Kidney capillary endothelial cell (primary cell): Measurements from ENCODE around the gene MAD1L1.
A peak's percentile ranks its signal among the peaks of the same experiment; 100 is the strongest.
"Not testable (repeated sequence)": the region's sequence is repeated elsewhere in the genome, so short reads cannot be mapped to it uniquely, and the experiment has no call there.

Source experiments
- DNase-seq: peaks from one replicate; pipeline ENCODE4 v3.0.0-alpha.2; 2018; ENCODE audit warnings: low spot score

Gene MAD1L1

DNA sequence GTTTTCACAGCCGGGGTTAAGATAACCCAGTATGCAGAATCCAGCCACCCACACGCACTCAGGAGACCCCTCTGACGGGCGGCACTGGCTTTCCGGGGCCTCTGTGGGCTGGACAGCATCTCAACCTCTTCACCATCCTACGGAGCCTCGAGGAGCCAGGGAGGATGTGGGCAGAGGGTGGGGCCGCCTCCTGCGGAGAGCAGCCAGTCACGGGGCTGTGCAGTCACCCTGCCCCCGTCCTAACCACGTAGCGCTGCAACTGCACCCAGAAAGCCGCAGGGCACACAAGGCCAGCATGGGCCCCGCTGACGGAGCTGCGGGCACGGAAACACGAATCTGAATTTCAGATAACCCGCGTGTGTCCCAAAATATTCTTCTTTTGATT, 292.4 kb downstream of the MAD1L1 start:
- no peak for DNase-seq

DNA sequence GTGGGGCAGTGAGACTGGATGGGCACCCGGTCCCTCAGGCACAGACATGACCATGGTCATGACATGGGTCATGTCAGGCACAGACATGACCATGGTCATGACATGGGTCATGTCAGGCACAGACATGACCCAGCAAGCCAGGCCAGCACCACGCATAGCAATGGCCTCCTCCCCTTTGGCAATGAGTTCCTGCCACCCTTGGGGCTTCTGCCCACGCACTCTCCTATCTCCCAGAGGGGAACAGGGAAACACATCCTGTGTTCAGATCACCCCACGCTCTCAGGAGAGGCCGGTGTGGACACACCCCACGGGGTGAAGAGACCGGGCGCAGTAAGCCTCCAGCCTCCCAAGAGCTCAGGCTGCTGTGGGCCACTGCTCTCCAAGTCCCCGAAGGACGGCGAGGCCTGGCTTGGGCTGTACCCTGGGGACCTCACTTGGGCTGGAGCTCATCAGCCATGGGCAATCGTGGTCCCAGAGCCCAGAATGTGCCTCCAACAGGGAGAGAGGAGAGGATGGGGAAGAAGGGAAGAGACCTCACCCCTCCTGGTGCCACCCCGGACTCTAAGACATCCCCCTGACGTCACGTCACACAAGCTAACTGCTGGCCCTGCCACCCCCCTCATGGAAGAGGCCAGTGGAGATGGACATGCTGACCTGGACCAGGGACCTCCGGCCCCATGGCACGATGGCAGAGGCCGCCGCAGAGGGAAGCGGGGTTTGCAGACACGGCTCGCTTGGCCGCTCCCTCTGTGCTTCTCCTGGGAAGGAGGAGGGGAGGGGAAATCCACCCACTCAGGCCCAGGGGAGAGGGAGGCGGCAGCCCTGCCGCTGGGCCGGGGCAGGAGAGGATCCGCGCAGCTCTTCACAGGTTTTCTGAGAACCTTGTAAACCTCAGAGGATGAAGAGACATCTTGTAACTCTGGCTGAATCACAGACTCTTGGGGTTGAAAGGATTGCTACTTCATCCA, 293.0 kb downstream of the MAD1L1 start:
- DNase-seq, result no peak

DNA sequence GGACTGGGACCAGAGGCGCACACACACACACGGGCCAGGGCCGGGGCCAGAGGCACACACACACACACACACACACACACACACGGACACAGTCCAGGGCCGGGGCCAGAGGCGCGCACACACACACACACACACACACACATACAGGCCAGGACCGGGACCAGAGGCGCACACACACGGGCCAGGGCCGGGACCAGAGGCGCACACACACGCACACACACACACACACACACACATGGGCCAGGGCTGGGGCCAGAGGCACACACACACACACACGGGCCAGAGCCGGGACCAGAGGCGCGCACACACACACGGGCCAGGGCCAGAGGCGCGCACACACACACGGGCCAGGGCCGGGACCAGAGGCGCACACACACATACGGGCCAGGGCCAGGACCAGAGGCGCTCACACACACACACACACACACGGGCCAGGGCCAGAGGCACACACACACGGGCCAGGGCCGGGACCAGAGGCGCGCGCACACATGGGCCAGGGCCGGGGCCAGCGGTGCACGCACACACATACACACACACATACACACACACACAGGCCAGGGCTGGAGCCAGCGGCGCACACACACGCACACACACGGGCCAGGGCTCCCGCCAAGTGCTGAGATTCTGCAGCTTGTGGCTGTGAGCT, 293.8 kb downstream of the MAD1L1 start:
- no peak for DNase-seq

DNA sequence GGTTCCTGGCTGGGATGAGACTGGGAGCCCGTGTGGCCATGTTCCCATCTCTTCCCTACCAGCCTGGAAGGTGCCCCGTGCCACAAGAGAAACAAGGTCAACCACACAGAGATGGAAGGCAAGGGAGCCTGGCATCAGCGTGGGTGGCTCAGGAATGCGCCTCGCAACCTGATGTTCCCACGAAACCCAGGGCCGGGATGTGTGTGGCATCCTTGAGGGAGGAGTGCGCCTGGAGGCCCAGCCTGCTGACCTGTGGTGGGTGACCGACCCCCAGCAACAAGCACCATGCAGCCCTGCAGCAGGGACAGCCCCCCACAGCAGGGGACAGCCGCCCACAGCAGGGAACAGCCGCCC, 295.5 kb downstream of the MAD1L1 start:
- no peak for DNase-seq

GRCh38 chr7:1936531-1937251, 296.1 kb downstream of the MAD1L1 start:
- no peak for DNase-seq

DNA sequence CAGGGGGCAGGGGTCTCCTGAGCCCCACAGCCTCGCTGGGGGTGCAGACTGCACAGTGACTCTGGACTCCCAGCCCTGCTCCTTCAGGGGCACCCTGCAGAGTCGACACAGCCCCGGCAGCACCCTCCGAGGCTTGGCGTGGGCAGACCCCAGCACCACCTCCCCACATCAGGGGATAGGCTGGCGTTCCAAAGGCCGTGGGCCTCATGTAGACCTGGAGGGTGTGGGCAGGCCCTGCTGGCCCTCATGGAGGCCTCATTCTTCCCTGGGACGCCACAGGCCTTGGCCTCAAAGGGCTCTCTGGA, 296.8 kb downstream of the MAD1L1 start:
- no peak for DNase-seq

- no peak for DNase-seq
Observed at GRCh38 chr7:1935176-1936005, 297.4 kb downstream of the MAD1L1 start.

- no peak for DNase-seq
Observed at GRCh38 chr7:1934756-1935155, 298.0 kb downstream of the MAD1L1 start.

DNA sequence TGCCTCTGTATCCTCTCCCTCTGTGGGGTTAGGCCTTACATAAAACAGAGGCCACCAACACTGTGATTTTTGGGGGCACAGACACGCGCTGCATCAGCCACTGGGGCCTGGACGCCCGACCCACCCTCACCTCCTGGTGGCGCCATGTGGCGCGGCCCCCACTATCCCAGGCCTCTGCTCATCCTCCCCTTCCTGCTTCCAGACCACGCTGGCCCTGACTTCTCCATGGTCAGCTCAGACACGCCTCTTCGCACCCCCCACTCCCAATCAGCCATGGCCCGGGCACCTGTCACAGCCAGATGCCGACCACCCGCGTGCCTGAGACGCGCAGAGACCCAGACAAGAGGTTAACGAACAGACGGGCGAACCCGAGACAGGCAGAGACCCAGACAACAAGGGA, 298.7 kb downstream of the MAD1L1 start:
- DNase-seq, result no peak

- DNase-seq, result no peak
Observed at GRCh38 chr7:1933066-1933750, 299.5 kb downstream of the MAD1L1 start.

- no peak for DNase-seq
Observed at GRCh38 chr7:1931951-1932270, 300.8 kb downstream of the MAD1L1 start.

DNA sequence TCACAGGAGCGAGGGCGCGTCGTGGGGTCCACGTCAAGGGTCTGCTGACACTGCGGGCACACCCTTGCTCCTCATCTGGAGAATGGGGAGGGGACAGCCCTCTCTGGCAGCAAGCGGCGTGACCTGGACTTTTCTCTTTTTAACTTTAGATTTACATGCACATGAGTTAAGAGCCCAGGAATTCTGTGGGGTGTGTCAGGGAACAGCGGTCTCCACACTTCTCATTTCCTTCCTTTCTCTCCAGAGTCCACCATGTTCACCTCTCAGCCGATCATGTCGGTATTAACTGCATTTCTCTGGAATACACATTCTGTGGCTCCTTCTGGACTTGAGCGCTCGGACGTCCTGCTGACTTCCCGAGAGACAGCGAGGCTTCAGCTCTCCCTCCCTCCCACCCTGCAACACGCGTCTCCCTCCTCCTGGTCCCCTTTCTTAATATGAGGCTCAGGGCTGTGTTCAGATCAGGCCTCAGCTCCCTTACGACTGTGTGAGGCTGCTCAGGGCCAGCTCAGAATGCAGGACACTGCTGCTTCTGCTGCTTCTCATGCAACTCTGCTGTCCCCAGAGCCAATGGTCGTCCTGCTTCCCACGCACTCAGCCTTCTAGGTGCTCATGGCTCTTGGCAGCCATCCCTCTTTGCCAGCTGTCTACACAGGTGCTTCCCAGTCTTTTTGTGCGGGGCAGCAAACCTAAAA, 301.3 kb downstream of the MAD1L1 start:
- DNase-seq, result peak; percentile 13

DNA sequence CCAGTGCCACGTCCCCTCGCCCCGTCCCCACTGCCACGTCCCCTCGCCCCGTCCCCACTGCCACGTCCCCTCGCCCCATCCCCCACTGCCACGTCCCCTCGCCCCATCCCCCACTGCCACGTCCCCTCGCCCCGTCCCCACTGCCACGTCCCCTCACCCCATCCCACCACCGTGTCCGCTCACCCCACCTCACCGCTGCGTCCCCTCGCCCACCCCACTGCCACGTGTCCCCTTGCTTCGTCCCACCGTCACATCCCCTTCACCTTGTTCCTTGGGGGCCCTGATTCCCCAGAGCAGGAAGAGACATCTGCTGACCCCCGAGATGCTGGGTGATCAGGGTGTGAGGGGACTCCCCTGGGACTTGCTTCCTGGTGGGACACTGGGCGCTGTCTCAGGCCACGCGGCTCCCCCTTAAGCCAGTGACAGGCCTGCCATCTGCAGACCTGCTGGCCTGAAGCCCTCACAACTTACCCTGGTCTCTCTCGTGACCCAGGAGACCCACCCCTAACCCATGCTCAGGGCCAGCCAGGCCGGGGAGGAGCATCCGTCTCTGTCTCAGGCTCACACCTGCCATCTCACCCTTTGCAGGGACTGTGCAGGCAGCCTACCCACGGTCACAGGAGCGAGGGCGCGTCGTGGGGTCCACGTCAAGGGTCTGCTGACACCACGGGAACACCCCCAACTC, 302.2 kb downstream of the MAD1L1 start:
- DNase-seq, result no peak

DNA sequence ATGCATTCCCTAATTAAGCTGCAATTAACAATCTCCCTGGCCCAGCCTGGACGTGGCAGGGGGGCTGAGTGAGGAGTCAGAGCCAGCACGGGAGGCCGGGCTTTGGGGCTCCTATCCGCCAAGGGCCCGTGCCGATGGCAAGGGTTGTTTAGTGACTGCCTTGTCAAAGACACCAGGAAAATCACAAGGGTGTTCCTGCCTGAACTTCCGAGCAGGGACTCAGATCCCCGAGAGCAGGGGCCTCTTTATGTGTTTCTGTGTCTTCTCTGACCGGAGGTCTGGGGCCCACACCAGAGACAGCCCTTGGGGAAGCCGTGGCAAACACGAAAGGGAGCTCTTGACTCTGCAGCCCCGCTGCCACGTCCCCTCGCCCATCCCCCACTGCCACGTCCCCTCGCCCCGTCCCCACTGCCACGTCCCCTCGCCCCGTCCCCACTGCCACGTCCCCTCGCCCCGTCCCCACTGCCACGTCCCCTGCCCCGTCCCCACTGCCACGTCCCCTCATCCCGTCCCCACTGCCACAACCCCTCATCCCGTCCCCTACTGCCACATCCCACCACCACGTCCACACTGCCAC, 303.3 kb downstream of the MAD1L1 start:
- DNase-seq, result not testable (repeated sequence)

DNA sequence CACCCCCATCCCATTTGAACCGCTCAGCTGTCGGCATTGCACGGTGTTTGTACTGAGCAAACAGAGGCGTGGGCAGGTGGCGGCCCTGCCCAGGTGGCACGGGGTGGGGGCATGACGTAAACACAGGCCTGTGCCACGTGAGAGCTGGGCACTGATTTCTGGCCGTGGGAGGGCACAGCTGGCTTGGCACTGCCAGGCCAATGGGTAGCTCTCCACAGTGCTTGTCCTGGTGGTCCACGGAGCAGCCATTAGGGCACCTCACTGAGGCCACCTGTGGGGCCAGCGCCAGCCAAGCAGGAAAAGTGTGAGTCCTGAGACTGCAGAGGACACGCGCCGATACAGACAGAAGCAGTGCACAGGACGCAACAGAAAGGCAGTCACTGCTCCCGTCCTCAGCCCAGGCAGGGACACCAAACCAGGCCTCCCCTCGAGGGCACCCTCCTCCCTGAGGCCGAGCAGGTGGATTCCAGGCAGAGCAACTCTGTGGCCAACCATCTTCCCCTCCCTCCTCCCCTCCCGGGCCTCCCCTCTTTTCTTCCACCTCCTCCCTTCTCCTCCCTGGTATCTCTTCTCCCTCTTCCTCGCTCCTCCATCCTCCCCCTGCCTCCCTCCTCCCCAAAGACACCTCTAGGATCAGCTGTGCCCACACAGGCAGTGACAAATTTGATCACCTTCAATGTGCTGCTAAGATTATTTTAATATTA, 303.9 kb downstream of the MAD1L1 start:
- no peak for DNase-seq

DNA sequence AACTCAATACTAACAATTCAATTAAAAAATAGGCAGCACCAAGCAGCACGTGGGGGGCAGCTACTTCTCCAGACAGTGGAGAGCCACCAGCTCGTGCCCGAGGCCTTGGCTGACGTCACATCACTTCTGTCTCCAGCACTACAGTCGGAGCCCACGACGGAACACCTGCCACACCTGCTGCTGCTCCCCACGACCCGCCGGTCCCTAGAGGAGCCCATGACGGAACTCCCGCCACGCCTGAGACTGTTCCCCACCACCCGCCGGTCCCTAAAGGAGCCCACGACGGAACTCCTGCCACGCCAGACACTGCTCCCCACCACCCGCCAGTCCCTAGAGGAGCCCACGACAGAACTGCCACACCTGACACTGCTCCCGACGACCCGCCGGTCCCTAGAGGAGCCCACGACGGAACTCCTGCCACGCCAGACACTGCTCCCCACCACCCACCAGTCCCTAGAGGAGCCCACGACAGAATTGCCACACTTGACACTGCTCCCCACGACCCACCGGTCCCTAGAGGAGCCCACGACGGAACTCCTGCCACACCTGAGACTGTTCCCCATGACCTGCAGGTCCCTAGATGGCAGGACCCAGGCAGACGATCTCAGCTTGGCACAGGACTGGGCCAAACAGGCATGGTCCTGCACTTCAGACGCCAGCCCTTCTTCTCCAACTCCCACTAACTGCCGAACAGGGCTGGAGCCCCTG, 304.7 kb downstream of the MAD1L1 start:
- DNase-seq, result no peak

- no peak for DNase-seq
Observed at GRCh38 chr7:1926908-1927306, 305.8 kb downstream of the MAD1L1 start.

DNA sequence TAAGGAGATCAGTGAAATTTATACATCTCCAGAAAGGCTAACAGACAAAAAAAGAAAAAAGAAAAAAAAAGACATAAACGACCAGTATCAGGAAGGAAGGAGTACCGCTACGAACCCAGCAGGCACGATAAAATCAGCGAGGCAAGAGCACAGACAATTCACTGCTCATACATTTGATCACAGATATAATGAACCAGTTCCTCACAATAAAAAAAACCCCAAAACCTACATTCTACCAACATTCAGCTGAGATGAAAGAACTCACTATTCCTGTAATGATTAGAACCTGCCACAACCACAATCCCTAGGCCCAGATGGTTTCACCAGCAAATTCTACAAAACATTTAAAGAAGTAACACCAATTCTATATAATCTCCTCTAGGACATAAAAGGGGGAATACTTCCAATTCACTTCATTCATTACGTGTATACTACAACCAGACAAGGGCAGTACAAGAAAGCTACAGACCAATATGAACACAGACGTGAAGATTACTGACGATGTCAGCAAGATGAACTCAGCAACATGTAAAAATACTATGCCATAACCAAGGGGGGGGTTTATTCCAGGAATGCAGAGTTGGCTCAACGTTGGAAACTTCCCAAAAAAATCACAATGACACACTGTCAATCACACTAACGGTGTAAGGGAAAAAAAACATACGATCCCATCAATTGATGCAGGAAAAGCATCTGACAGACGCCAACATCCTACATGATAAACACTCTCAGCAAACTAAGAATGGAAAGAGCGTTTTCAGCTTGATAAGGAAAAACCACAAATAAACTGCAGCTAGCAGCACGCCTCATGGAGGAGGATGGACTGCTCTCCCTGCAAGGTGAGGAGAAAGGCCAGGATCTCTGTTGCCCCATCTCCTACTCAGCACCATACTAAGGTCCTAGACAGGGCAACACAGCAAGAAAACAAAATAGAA, 306.5 kb downstream of the MAD1L1 start:
- no peak for DNase-seq
